ENCODE results near the gene BST1. TPM values are rescaled to one million over a fixed set of nuclear protein-coding genes. Genes with fewer than 3 reads are reported as not detected.
"Not testable (repeated sequence)": the region's sequence is repeated elsewhere in the genome, so short reads cannot be mapped to it uniquely, and the experiment has no call there.

BST1 gene
- total RNA-seq, 1 experiment from 2014 or later: not detected

DNA sequence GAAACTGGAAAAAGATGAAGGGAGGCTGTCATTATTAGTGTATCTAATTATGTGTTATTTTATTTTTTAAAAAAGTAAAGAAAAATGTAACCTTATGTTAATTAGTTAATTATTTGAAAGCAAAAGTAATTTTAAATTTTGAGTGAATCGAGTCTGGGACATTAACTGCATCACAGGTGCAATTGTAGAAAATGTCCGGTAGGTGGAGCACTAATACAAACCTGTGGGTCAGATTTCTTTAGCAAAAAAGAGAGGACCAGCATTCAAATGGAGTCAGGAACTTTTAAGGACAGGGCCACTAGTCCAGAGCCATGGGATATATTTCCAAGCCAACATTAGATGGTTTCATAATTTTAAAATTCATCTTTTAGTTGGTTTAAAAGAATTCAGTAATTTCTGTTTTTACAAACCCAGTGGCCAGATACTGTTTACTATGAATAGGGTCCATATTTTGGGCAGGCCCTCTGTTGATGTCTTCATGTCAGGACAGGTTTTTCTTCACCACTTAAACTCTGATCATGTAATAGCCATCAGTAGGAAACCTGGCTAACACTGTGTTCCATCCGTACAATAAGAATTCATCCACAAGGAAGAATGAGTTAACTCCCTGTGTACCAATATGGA is 27.2 kb downstream of the BST1 start:
- no peak for DNase-seq
- H3K4me2 ChIP-seq (ENCODE audit: insufficient read depth, insufficient read length, low read length): no peak overlapping the region
- WGBS (ENCODE audit: extremely low coverage, insufficient read length, low lambda C conversion rate): no CpG with 5 or more reads among the region's 3 CpGs

DNA sequence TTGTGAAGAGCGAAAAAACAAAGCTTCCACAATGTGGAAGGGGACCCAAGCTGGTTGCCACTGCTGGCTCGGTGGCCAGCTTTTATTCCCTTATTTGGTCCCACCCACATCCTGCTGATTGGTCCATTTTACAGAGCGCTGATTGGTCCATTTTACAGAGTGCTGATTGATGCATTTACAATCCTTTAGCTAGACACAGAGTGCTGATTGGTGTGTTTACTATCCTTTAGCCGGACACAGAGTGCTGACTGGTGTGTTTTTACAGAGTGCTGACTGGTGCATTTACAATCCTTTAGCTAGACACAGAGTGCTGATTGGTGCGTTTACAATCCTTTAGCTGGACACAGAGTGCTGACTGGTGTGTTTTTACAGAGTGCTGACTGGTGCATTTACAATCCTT is 30.2 kb downstream of the BST1 start:
- not testable (repeated sequence) for H2AFZ ChIP-seq (ENCODE audit: low read length); H3K36me3 Mint-ChIP-seq (ENCODE audit: insufficient read depth in 1 of 3, low read depth in 3 of 3); H3K56ac ChIP-seq (ENCODE audit: insufficient read length, low read depth, low read length); H3K23me2 ChIP-seq (ENCODE audit: insufficient read length, low read depth, low read length, poor library complexity, severe bottlenecking); H3K79me1 ChIP-seq (ENCODE audit: insufficient read depth, low read depth, low read length, poor library complexity, severe bottlenecking); H4K91ac ChIP-seq (ENCODE audit: insufficient read length, low read depth, low read length); H3K27ac Mint-ChIP-seq; H3K79me2 ChIP-seq (ENCODE audit: insufficient read depth, low read length); H3K4me1 ChIP-seq (ENCODE audit: insufficient read depth, low read length); H3K27ac ChIP-seq (ENCODE audit: insufficient read length, low read depth, low read length); H3K4me1 Mint-ChIP-seq; H4K5ac ChIP-seq (ENCODE audit: insufficient read length, low read depth, low read length); H2AK5ac ChIP-seq (ENCODE audit: insufficient read length, low read length); H3K9me3 ChIP-seq (ENCODE audit: control insufficient read depth, low read depth, low read length); H3T11ph ChIP-seq (ENCODE audit: low read length); H3K4me2 ChIP-seq (ENCODE audit: insufficient read depth, insufficient read length, low read length); H4K8ac ChIP-seq (replicated peaks; ENCODE audit: insufficient read length, low read depth, low read length); H3K23ac ChIP-seq (ENCODE audit: insufficient read length, low read depth, low read length); H3K4me3 Mint-ChIP-seq; H2BK120ac ChIP-seq (ENCODE audit: low read depth, low read length, poor library complexity, severe bottlenecking); H2BK15ac ChIP-seq (ENCODE audit: low read depth, low read length); H2BK20ac ChIP-seq (ENCODE audit: low read depth, low read length, poor library complexity, severe bottlenecking); H2BK12ac ChIP-seq (ENCODE audit: insufficient read length, low read depth, low read length); H3K4ac ChIP-seq (ENCODE audit: low read depth, low read length); DNase-seq; H3K9me3 Mint-ChIP-seq; H3K27me3 Mint-ChIP-seq (ENCODE audit: low read depth); H3K18ac ChIP-seq (ENCODE audit: insufficient read length, low read depth, low read length); H3K14ac ChIP-seq (ENCODE audit: insufficient read depth, low read length); H3K27me3 ChIP-seq (ENCODE audit: insufficient read depth, low read length); H4K20me1 ChIP-seq (ENCODE audit: control insufficient read depth, insufficient read depth, insufficient read length); H2BK5ac ChIP-seq (ENCODE audit: insufficient read length, low read length); H3K9ac ChIP-seq (ENCODE audit: extremely low read depth, insufficient read length, low read length)
- no CpG with 5 or more reads among the region's 5 CpGs for WGBS (ENCODE audit: extremely low coverage, insufficient read length, low lambda C conversion rate)

More for the DNA sequence above, 27.2 kb downstream of the BST1 start:
- no peak overlapping the region for H2BK120ac ChIP-seq (ENCODE audit: low read depth, low read length, poor library complexity, severe bottlenecking)
- peaks cover 0 to 2% (median 0%) of the 10 kb centered on the region in 3 experiments; a peak in 2 of 7 replicates for H3K36me3 Mint-ChIP-seq (ENCODE audit: insufficient read depth in 1 of 3, low read depth in 3 of 3)
- H3K4me1 ChIP-seq (ENCODE audit: insufficient read depth, low read length): no peaks in the 10 kb centered on the region
- no peak overlapping the region for H3K18ac ChIP-seq (ENCODE audit: insufficient read length, low read depth, low read length)
- H2BK12ac ChIP-seq (ENCODE audit: insufficient read length, low read depth, low read length): no peak overlapping the region
- no peaks in the 10 kb centered on the region for H4K20me1 ChIP-seq (ENCODE audit: control insufficient read depth, insufficient read depth, insufficient read length)
- H3K9me3 ChIP-seq (ENCODE audit: control insufficient read depth, low read depth, low read length): peaks cover 3% of the 10 kb centered on the region
- no peak overlapping the region for H2BK5ac ChIP-seq (ENCODE audit: insufficient read length, low read length)
- no peak overlapping the region for H3K23ac ChIP-seq (ENCODE audit: insufficient read length, low read depth, low read length)
- no peak overlapping the region for H2AFZ ChIP-seq (ENCODE audit: low read length)
- H3K9ac ChIP-seq (ENCODE audit: extremely low read depth, insufficient read length, low read length): no peak overlapping the region
- no peak overlapping the region for H3T11ph ChIP-seq (ENCODE audit: low read length)
- no peak overlapping the region for H2BK15ac ChIP-seq (ENCODE audit: low read depth, low read length)
- H3K9me3 Mint-ChIP-seq: peaks cover 4 to 5% of the 10 kb centered on the region in 2 experiments; a peak in 3 of 5 replicates
- H3K27ac Mint-ChIP-seq: no peak overlapping the region
- no peak overlapping the region for H3K4ac ChIP-seq (ENCODE audit: low read depth, low read length)
- no peak overlapping the region for H2BK20ac ChIP-seq (ENCODE audit: low read depth, low read length, poor library complexity, severe bottlenecking)
- H2AK5ac ChIP-seq (ENCODE audit: insufficient read length, low read length): no peak overlapping the region
- no peaks in the 10 kb centered on the region for H3K27me3 ChIP-seq (ENCODE audit: insufficient read depth, low read length)
- no peak overlapping the region for H4K91ac ChIP-seq (ENCODE audit: insufficient read length, low read depth, low read length)
- no peak overlapping the region for H3K27ac ChIP-seq (ENCODE audit: insufficient read length, low read depth, low read length)
- H3K79me1 ChIP-seq (ENCODE audit: insufficient read depth, low read depth, low read length, poor library complexity, severe bottlenecking): no peaks in the 10 kb centered on the region
- no peaks in the 10 kb centered on the region for H3K4me1 Mint-ChIP-seq
- H3K79me2 ChIP-seq (ENCODE audit: insufficient read depth, low read length): no peaks in the 10 kb centered on the region
- no peak overlapping the region for H4K5ac ChIP-seq (ENCODE audit: insufficient read length, low read depth, low read length)
- no peaks in the 10 kb centered on the region for H3K27me3 Mint-ChIP-seq (ENCODE audit: low read depth)
- TF ChIP-seq, protein P1, sequence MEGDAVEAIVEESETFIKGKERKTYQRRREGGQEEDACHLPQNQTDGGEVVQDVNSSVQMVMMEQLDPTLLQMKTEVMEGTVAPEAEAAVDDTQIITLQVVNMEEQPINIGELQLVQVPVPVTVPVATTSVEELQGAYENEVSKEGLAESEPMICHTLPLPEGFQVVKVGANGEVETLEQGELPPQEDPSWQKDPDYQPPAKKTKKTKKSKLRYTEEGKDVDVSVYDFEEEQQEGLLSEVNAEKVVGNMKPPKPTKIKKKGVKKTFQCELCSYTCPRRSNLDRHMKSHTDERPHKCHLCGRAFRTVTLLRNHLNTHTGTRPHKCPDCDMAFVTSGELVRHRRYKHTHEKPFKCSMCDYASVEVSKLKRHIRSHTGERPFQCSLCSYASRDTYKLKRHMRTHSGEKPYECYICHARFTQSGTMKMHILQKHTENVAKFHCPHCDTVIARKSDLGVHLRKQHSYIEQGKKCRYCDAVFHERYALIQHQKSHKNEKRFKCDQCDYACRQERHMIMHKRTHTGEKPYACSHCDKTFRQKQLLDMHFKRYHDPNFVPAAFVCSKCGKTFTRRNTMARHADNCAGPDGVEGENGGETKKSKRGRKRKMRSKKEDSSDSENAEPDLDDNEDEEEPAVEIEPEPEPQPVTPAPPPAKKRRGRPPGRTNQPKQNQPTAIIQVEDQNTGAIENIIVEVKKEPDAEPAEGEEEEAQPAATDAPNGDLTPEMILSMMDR (conservative IDR thresholded peaks at IDR 0.05): peak; percentile 84
- no peak overlapping the region for H3K56ac ChIP-seq (ENCODE audit: insufficient read length, low read depth, low read length)
- no peak overlapping the region for H3K14ac ChIP-seq (ENCODE audit: insufficient read depth, low read length)
- H3K23me2 ChIP-seq (ENCODE audit: insufficient read length, low read depth, low read length, poor library complexity, severe bottlenecking): no peaks in the 10 kb centered on the region
- no peak overlapping the region for H4K8ac ChIP-seq (replicated peaks; ENCODE audit: insufficient read length, low read depth, low read length)
- H3K4me3 Mint-ChIP-seq: no peak overlapping the region
